ENCODE measurements around the gene LBP. TPM values are rescaled to one million over a fixed set of nuclear protein-coding genes. Genes with fewer than 3 reads are reported as not detected.

The LBP gene
- total RNA-seq, 1 experiment from 2014 or later = 0.52 TPM

GRCh38 chr20:38315290-38315966 is 30.9 kb upstream of the LBP start:
- H3K14ac ChIP-seq (ENCODE audit: insufficient read depth, low read length) = no peak overlapping the region
- H4K5ac ChIP-seq (ENCODE audit: insufficient read length, low read depth, low read length) = no peak overlapping the region
- no peak overlapping the region for H3K9ac ChIP-seq (ENCODE audit: extremely low read depth, insufficient read length, low read length)
- H2AFZ ChIP-seq (ENCODE audit: low read length) = no peak overlapping the region
- no peak overlapping the region for H2BK15ac ChIP-seq (ENCODE audit: low read depth, low read length)
- H2AK5ac ChIP-seq (ENCODE audit: insufficient read length, low read length) = no peak overlapping the region
- WGBS (ENCODE audit: extremely low coverage, insufficient read length, low lambda C conversion rate) = no CpG with 5 or more reads among the region's 5 CpGs
- Mint-ChIP-seq H3K4me1 (peaks cover 2 to 3% of the 10 kb centered on the region in 2 experiments; a peak in 1 of 4 replicates), H3K9me3 (no peaks in the 10 kb centered on the region), H3K4me3 (no peak overlapping the region), H3K27ac (no peak overlapping the region), H3K27me3 (ENCODE audit: low read depth) (peaks cover 30% of the 10 kb centered on the region), H3K36me3 (ENCODE audit: insufficient read depth in 1 of 3, low read depth in 3 of 3) (no peaks in the 10 kb centered on the region)
- H4K91ac ChIP-seq (ENCODE audit: insufficient read length, low read depth, low read length) = no peak overlapping the region
- no peak overlapping the region for H4K8ac ChIP-seq (replicated peaks; ENCODE audit: insufficient read length, low read depth, low read length)
- no peak overlapping the region for H3K18ac ChIP-seq (ENCODE audit: insufficient read length, low read depth, low read length)
- no peaks in the 10 kb centered on the region for H3K9me3 ChIP-seq (ENCODE audit: control insufficient read depth, low read depth, low read length)
- no peak overlapping the region for H3K4me2 ChIP-seq (ENCODE audit: insufficient read depth, insufficient read length, low read length)
- no peak overlapping the region for H2BK20ac ChIP-seq (ENCODE audit: low read depth, low read length, poor library complexity, severe bottlenecking)
- DNase-seq = no peak
- H3K79me1 ChIP-seq (ENCODE audit: insufficient read depth, low read depth, low read length, poor library complexity, severe bottlenecking) = no peaks in the 10 kb centered on the region
- no peak overlapping the region for H2BK5ac ChIP-seq (ENCODE audit: insufficient read length, low read length)
- no peak overlapping the region for H3T11ph ChIP-seq (ENCODE audit: low read length)
- no peak overlapping the region for H2BK120ac ChIP-seq (ENCODE audit: low read depth, low read length, poor library complexity, severe bottlenecking)
- H3K4me1 ChIP-seq (ENCODE audit: insufficient read depth, low read length) = no peaks in the 10 kb centered on the region
- H3K23ac ChIP-seq (ENCODE audit: insufficient read length, low read depth, low read length) = no peak overlapping the region
- H3K79me2 ChIP-seq (ENCODE audit: insufficient read depth, low read length) = no peaks in the 10 kb centered on the region
- no peak overlapping the region for H2BK12ac ChIP-seq (ENCODE audit: insufficient read length, low read depth, low read length)
- TF ChIP-seq, protein P1, sequence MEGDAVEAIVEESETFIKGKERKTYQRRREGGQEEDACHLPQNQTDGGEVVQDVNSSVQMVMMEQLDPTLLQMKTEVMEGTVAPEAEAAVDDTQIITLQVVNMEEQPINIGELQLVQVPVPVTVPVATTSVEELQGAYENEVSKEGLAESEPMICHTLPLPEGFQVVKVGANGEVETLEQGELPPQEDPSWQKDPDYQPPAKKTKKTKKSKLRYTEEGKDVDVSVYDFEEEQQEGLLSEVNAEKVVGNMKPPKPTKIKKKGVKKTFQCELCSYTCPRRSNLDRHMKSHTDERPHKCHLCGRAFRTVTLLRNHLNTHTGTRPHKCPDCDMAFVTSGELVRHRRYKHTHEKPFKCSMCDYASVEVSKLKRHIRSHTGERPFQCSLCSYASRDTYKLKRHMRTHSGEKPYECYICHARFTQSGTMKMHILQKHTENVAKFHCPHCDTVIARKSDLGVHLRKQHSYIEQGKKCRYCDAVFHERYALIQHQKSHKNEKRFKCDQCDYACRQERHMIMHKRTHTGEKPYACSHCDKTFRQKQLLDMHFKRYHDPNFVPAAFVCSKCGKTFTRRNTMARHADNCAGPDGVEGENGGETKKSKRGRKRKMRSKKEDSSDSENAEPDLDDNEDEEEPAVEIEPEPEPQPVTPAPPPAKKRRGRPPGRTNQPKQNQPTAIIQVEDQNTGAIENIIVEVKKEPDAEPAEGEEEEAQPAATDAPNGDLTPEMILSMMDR (conservative IDR thresholded peaks at IDR 0.05) = peak; percentile 27; the same call in 1 of the 3 replicates
- H4K20me1 ChIP-seq (ENCODE audit: control insufficient read depth, insufficient read depth, insufficient read length) = no peaks in the 10 kb centered on the region
- H3K56ac ChIP-seq (ENCODE audit: insufficient read length, low read depth, low read length) = no peak overlapping the region
- H3K4ac ChIP-seq (ENCODE audit: low read depth, low read length) = no peak overlapping the region
- H3K27me3 ChIP-seq (ENCODE audit: insufficient read depth, low read length) = no peaks in the 10 kb centered on the region
- H3K27ac ChIP-seq (ENCODE audit: insufficient read length, low read depth, low read length) = no peak overlapping the region
- no peaks in the 10 kb centered on the region for H3K23me2 ChIP-seq (ENCODE audit: insufficient read length, low read depth, low read length, poor library complexity, severe bottlenecking)

All from H9 (cell line).